Stimulated activated CD4-positive, alpha-beta T cell treated with anti-CD3 and anti-CD28 coated beads, Interleukin-2, amount 100 ng/mL, for 48 hours (primary cell): ENCODE measurements around the gene TTC22.

Experiments used
- DNase-seq, 2 donors: peaks; one replicate each; pipeline ENCODE4 v3.0.0-alpha.2; 2020

TTC22 gene

GRCh38 chr1:54806931-54807611 lies 5.9 kb upstream of the TTC22 start:
- no peak for DNase-seq

GRCh38 chr1:54805981-54806381 lies 4.9 kb upstream of the TTC22 start:
- no peak for DNase-seq

- DNase-seq: no peak
Measured at GRCh38 chr1:54805466-54805865, 4.3 kb upstream of the TTC22 start.

- DNase-seq: no peak
Measured at GRCh38 chr1:54804471-54805132, 3.5 kb upstream of the TTC22 start.

GRCh38 chr1:54803761-54804470 lies 2.8 kb upstream of the TTC22 start:
- DNase-seq: no peak

- no peak for DNase-seq
Measured at GRCh38 chr1:54800041-54800898, 853 bp downstream of the TTC22 start.

- peak in 1 of 2 donors; percentile 22 for DNase-seq
Measured at GRCh38 chr1:54798769-54799641, 2.1 kb downstream of the TTC22 start.

GRCh38 chr1:54798206-54798605 lies 2.9 kb downstream of the TTC22 start:
- no peak for DNase-seq

- DNase-seq: no peak
Measured at GRCh38 chr1:54796902-54797301, 4.2 kb downstream of the TTC22 start.

GRCh38 chr1:54795841-54796468 lies 5.2 kb downstream of the TTC22 start:
- DNase-seq: no peak

GRCh38 chr1:54795356-54795665 lies 5.8 kb downstream of the TTC22 start:
- DNase-seq: no peak

- no peak for DNase-seq
Measured at GRCh38 chr1:54794451-54795355, 6.4 kb downstream of the TTC22 start.

GRCh38 chr1:54792686-54793282 lies 8.3 kb downstream of the TTC22 start:
- DNase-seq: no peak

GRCh38 chr1:54791880-54792522 lies 9.1 kb downstream of the TTC22 start:
- peak; percentile 66 to 70 for DNase-seq

GRCh38 chr1:54788459-54788858 lies 12.7 kb downstream of the TTC22 start:
- no peak for DNase-seq

- DNase-seq: no peak
Measured at GRCh38 chr1:54787604-54788003, 13.5 kb downstream of the TTC22 start.

GRCh38 chr1:54786778-54787177 lies 14.3 kb downstream of the TTC22 start:
- no peak for DNase-seq

GRCh38 chr1:54784066-54784465 lies 17.1 kb downstream of the TTC22 start:
- DNase-seq: no peak

- no peak for DNase-seq
Measured at GRCh38 chr1:54782588-54782987, 18.5 kb downstream of the TTC22 start.

GRCh38 chr1:54782156-54782555 lies 19.0 kb downstream of the TTC22 start:
- DNase-seq: no peak
